Hepatocyte (in vitro differentiated cells): ENCODE measurements around the gene GPR139. TPM values are rescaled to one million over a fixed set of nuclear protein-coding genes. Genes with fewer than 3 reads are reported as not detected.

ENCODE experiments used
- DNase-seq: peaks from one replicate; pipeline ENCODE4 v3.0.0-alpha.2; 2016; ENCODE audit warnings: low spot score
- H2AFZ ChIP-seq: fragments of 200-600 bp; sonication (generic); 2 replicates; pipeline ENCODE4 v1.6.0; 2016; ENCODE audit warnings: antibody characterized with exemption, mild to moderate bottlenecking
- H3K27ac ChIP-seq: fragments of 200-600 bp; sonication (generic); 2 replicates; pipeline ENCODE4 v1.5.1; 2016; ENCODE audit warnings: mild to moderate bottlenecking
- H3K27me3 ChIP-seq: fragments of 200-600 bp; sonication (generic); 2 replicates; pipeline ENCODE4 v1.6.1; 2016
- H3K36me3 ChIP-seq: fragments of 200-600 bp; sonication (generic); replicated peaks from 2 replicates; pipeline ENCODE4 v1.5.1; 2016; ENCODE audit warnings: low read depth; ENCODE audit not compliant: insufficient read depth
- H3K4me1 ChIP-seq: fragments of 200-600 bp; sonication (generic); 2 replicates; pipeline ENCODE4 v1.5.1; 2016; ENCODE audit warnings: mild to moderate bottlenecking, moderate library complexity; ENCODE audit not compliant: insufficient read depth
- H3K4me2 ChIP-seq: fragments of 200-600 bp; sonication (generic); 2 replicates; pipeline ENCODE4 v1.6.0; 2016
- H3K4me3 ChIP-seq: fragments of 200-600 bp; sonication (generic); 2 replicates; pipeline ENCODE4 v1.5.1; 2016; ENCODE audit warnings: mild to moderate bottlenecking
- H3K79me2 ChIP-seq: fragments of 200-600 bp; sonication (generic); 2 replicates; pipeline ENCODE4 v1.6.0; 2017; ENCODE audit warnings: mild to moderate bottlenecking
- H3K9me2 ChIP-seq: fragments of 200-600 bp; sonication (generic); replicated peaks from 2 replicates; pipeline ENCODE4 v1.6.0; 2017; ENCODE audit warnings: mild to moderate bottlenecking; ENCODE audit not compliant: insufficient read depth
- H3K9me3 ChIP-seq: fragments of 200-600 bp; sonication (generic); 2 replicates; pipeline ENCODE4 v1.5.1; 2016; ENCODE audit warnings: low read depth, mild to moderate bottlenecking
- H4K20me1 ChIP-seq: fragments of 200-600 bp; sonication (generic); 2 replicates; pipeline ENCODE4 v1.6.0; 2016; ENCODE audit warnings: mild to moderate bottlenecking; ENCODE audit not compliant: insufficient read depth, poor library complexity, severe bottlenecking
- CTCF ChIP-seq: fragments of 200-600 bp; sonication (generic); IDR thresholded peaks from 2 replicates; pipeline ENCODE4 v1.5.1; 2016; ENCODE audit warnings: antibody characterized with exemption, mild to moderate bottlenecking; ENCODE audit not compliant: poor library complexity
- EZH2 ChIP-seq: fragments of 200-600 bp; sonication (generic); IDR thresholded peaks from 2 replicates; pipeline ENCODE4 v1.6.1; 2016; ENCODE audit warnings: antibody characterized with exemption, mild to moderate bottlenecking, borderline replicate concordance
- EZH2phosphoT487 ChIP-seq: fragments of 200-600 bp; sonication (generic); IDR thresholded peaks from one replicate; pipeline ENCODE4 v1.6.1; 2018; ENCODE audit warnings: antibody characterized with exemption, mild to moderate bottlenecking, low read depth, moderate library complexity; ENCODE audit not compliant: unreplicated experiment, severe bottlenecking
- WGBS: methylation state at CpG from one replicate; pipeline ENCODE4 v1.1.6; 2016; ENCODE audit warnings: low lambda C conversion rate; ENCODE audit errors: missing lambda C conversion rate; 5-methylcytosine and 5-hydroxymethylcytosine counted together
- polyA plus RNA-seq: library from polyadenylated mRNA; unstranded; fragments of >200 nt; fragmentation: Nextera tagmentation; extraction: Ambion mirVana; gene quantifications from 2 replicates; pipeline ENCODE4 v1.2.1, GENCODE V29; 2016
- total RNA-seq: library from RNA; depleted of rRNA; stranded (reverse); fragments of >200 nt; gene quantifications from 2 replicates; pipeline ENCODE4 v1.2.3, GENCODE V29; 2014

Gene GPR139
- total RNA-seq: not detected in 2 replicates
- not detected in 2 replicates for polyA plus RNA-seq

GRCh38 chr16:20073203-20074098 is at the start of gene GPR139:
Gene GPR139 (minus strand): TSS chr16:20073890. CDS start chr16:20073616, 274 bp downstream.
- Histone ChIP-seq H3K27me3 (peaks cover 75% of the 10 kb centered on the region), H4K20me1 (no peaks in the 10 kb centered on the region), H3K9me2 (no peaks in the 10 kb centered on the region), H3K4me2 (peak within 1 kb of the TSS; percentile 73), H3K4me1 (no peaks in the 10 kb centered on the region), H3K4me3 (no peak within 1 kb of the TSS), H3K79me2 (no peaks in the 10 kb centered on the region), H3K27ac (no peak within 1 kb of the TSS), H2AFZ (no peak within 1 kb of the TSS), H3K36me3 (no peaks in the 10 kb centered on the region), H3K9me3 (no peaks in the 10 kb centered on the region)
- TF ChIP-seq CTCF (no peak), EZH2phosphoT487 (no peak), EZH2 (peak; percentile 56)
- peak; percentile 6 for DNase-seq
- WGBS: 3% methylated on average over 59 of the region's 76 CpGs

GRCh38 chr16:20122011-20122410 is 48.3 kb upstream of the GPR139 start:
- no peak overlapping the region for H3K4me2 ChIP-seq
- H3K27ac ChIP-seq: no peak overlapping the region
- no peaks in the 10 kb centered on the region for H3K36me3 ChIP-seq
- H3K79me2 ChIP-seq: no peaks in the 10 kb centered on the region
- no peaks in the 10 kb centered on the region for H3K4me1 ChIP-seq
- TF ChIP-seq EZH2 (no peak), CTCF (no peak), EZH2phosphoT487 (no peak)
- peaks cover 4% of the 10 kb centered on the region for H3K27me3 ChIP-seq
- H4K20me1 ChIP-seq: no peaks in the 10 kb centered on the region
- H3K9me2 ChIP-seq: no peaks in the 10 kb centered on the region
- 85% methylated on average over 8 of the region's 8 CpGs for WGBS
- no peak overlapping the region for H2AFZ ChIP-seq
- no peak overlapping the region for H3K4me3 ChIP-seq
- no peaks in the 10 kb centered on the region for H3K9me3 ChIP-seq
- no peak for DNase-seq

GRCh38 chr16:20114356-20114755 is 40.7 kb upstream of the GPR139 start:
- DNase-seq: no peak
- Histone ChIP-seq H3K4me1 (no peaks in the 10 kb centered on the region), H3K27me3 (peaks cover 4% of the 10 kb centered on the region), H3K9me2 (no peaks in the 10 kb centered on the region), H3K9me3 (no peaks in the 10 kb centered on the region), H4K20me1 (no peaks in the 10 kb centered on the region), H3K4me2 (no peak overlapping the region), H2AFZ (no peak overlapping the region), H3K4me3 (no peak overlapping the region), H3K36me3 (no peaks in the 10 kb centered on the region), H3K79me2 (no peaks in the 10 kb centered on the region), H3K27ac (no peak overlapping the region)
- TF ChIP-seq EZH2: no peak
- no peak for TF ChIP-seq CTCF
- TF ChIP-seq EZH2phosphoT487: no peak
- 83% methylated on average over 8 of the region's 8 CpGs for WGBS
